Measurements from ENCODE around the gene CHRM1. TPM values are rescaled to one million over a fixed set of nuclear protein-coding genes. Genes with fewer than 3 reads are reported as not detected.

CHRM1 gene
- total RNA-seq, 1 donor from 2014 or later: not detected

- H3K9me3 Mint-ChIP-seq: no peaks in the 10 kb centered on the region
- no peak overlapping the region for H3K27ac Mint-ChIP-seq (ENCODE audit: unreplicated experiment)
- peaks cover 41% of the 10 kb centered on the region for H3K4me1 Mint-ChIP-seq
- peaks cover 35% of the 10 kb centered on the region for H3K36me3 Mint-ChIP-seq (ENCODE audit: low read depth)
- peak overlapping the region; percentile 60 for H3K4me3 Mint-ChIP-seq
- H3K27me3 Mint-ChIP-seq (ENCODE audit: low read depth): no peaks in the 10 kb centered on the region
- DNase-seq (ENCODE audit: low read depth, low spot score): no peak
- no peak for TF ChIP-seq CTCF (conservative IDR thresholded peaks at IDR 0.05)
Observed at GRCh38 chr11:62888406-62888805, 32.8 kb downstream of the CHRM1 start.

- DNase-seq (ENCODE audit: low read depth, low spot score): no peak
- TF ChIP-seq CTCF (conservative IDR thresholded peaks at IDR 0.05): no peak
- peak overlapping the region; percentile 74 for H3K4me3 Mint-ChIP-seq
- peaks cover 72% of the 10 kb centered on the region for H3K4me1 Mint-ChIP-seq
- H3K27ac Mint-ChIP-seq (ENCODE audit: unreplicated experiment): peak overlapping the region; percentile 89
- H3K9me3 Mint-ChIP-seq: no peaks in the 10 kb centered on the region
- peaks cover 12% of the 10 kb centered on the region for H3K27me3 Mint-ChIP-seq (ENCODE audit: low read depth)
- peaks cover 58% of the 10 kb centered on the region for H3K36me3 Mint-ChIP-seq (ENCODE audit: low read depth)
Observed at GRCh38 chr11:62885137-62885750, 35.9 kb downstream of the CHRM1 start.

GRCh38 chr11:62883673-62884072, 37.5 kb downstream of the CHRM1 start:
- no peak for TF ChIP-seq CTCF (conservative IDR thresholded peaks at IDR 0.05)
- H3K27me3 Mint-ChIP-seq (ENCODE audit: low read depth): peaks cover 12% of the 10 kb centered on the region
- H3K9me3 Mint-ChIP-seq: no peaks in the 10 kb centered on the region
- peak overlapping the region; percentile 59 for H3K27ac Mint-ChIP-seq (ENCODE audit: unreplicated experiment)
- peaks cover 69% of the 10 kb centered on the region for H3K4me1 Mint-ChIP-seq
- H3K36me3 Mint-ChIP-seq (ENCODE audit: low read depth): peaks cover 49% of the 10 kb centered on the region
- DNase-seq (ENCODE audit: low read depth, low spot score): no peak
- peak overlapping the region; percentile 100 for H3K4me3 Mint-ChIP-seq

GRCh38 chr11:62882788-62883501, 38.2 kb downstream of the CHRM1 start:
- peaks cover 66% of the 10 kb centered on the region for H3K4me1 Mint-ChIP-seq
- TF ChIP-seq CTCF (conservative IDR thresholded peaks at IDR 0.05): no peak
- H3K4me3 Mint-ChIP-seq: peak overlapping the region; percentile 100
- peak overlapping the region; percentile 100 for H3K27ac Mint-ChIP-seq (ENCODE audit: unreplicated experiment)
- peaks cover 12% of the 10 kb centered on the region for H3K27me3 Mint-ChIP-seq (ENCODE audit: low read depth)
- no peak for DNase-seq (ENCODE audit: low read depth, low spot score)
- H3K36me3 Mint-ChIP-seq (ENCODE audit: low read depth): peaks cover 47% of the 10 kb centered on the region
- H3K9me3 Mint-ChIP-seq: no peaks in the 10 kb centered on the region

GRCh38 chr11:62882431-62882749, 38.8 kb downstream of the CHRM1 start:
- no peaks in the 10 kb centered on the region for H3K9me3 Mint-ChIP-seq
- peaks cover 69% of the 10 kb centered on the region for H3K4me1 Mint-ChIP-seq
- no peak for TF ChIP-seq CTCF (conservative IDR thresholded peaks at IDR 0.05)
- H3K36me3 Mint-ChIP-seq (ENCODE audit: low read depth): peaks cover 50% of the 10 kb centered on the region
- no peak for DNase-seq (ENCODE audit: low read depth, low spot score)
- peak overlapping the region; percentile 100 for H3K27ac Mint-ChIP-seq (ENCODE audit: unreplicated experiment)
- H3K27me3 Mint-ChIP-seq (ENCODE audit: low read depth): peaks cover 12% of the 10 kb centered on the region
- H3K4me3 Mint-ChIP-seq: peak overlapping the region; percentile 100

All from neural crest cell (in vitro differentiated cells).